Body of pancreas (tissue), 4 donors: ENCODE measurements around the gene OTOGL.

ENCODE experiments used
- POLR2A ChIP-seq, 3 donors: fragments of 450-650 bp; IDR thresholded peaks; one replicate each; pipeline ENCODE4 v1.6.1; 2016; ENCODE audit warnings: antibody characterized with exemption in 3 of 3, mild to moderate bottlenecking in 2 of 3
- TF ChIP-seq, protein P1 (sequence below), 7 experiments: fragments of 450-650 bp in 4 of 7; fragments of 200-600 bp in 3 of 7; sonication (generic) in 3 of 7; IDR thresholded peaks; one replicate each; pipeline ENCODE4 v1.5.1; 2016 to 2019; ENCODE audit warnings: antibody characterized with exemption in 7 of 7

DNA sequence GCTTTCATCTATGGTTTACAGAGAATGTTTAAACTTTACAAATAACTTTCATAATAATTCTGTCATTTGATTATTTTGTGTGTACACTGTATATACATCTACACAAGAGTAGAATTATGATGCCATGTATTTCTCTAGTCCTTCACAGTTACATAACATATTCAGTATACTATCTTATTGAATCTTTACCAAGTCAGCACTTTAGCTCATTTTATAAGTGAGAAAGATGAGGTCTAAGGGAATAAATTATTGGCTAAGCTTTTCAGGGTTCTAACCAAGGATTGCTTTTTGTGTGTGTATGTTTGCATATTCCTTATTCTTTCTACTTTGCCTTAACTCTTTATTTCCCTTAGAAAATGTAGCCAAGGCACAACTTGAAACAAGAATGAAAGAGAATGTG is 260.4 kb downstream of the OTOGL start:
- TF ChIP-seq, protein P1, sequence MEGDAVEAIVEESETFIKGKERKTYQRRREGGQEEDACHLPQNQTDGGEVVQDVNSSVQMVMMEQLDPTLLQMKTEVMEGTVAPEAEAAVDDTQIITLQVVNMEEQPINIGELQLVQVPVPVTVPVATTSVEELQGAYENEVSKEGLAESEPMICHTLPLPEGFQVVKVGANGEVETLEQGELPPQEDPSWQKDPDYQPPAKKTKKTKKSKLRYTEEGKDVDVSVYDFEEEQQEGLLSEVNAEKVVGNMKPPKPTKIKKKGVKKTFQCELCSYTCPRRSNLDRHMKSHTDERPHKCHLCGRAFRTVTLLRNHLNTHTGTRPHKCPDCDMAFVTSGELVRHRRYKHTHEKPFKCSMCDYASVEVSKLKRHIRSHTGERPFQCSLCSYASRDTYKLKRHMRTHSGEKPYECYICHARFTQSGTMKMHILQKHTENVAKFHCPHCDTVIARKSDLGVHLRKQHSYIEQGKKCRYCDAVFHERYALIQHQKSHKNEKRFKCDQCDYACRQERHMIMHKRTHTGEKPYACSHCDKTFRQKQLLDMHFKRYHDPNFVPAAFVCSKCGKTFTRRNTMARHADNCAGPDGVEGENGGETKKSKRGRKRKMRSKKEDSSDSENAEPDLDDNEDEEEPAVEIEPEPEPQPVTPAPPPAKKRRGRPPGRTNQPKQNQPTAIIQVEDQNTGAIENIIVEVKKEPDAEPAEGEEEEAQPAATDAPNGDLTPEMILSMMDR (IDR thresholded peaks at IDR 0.05) = no peak
- no peak for TF ChIP-seq POLR2A (IDR thresholded peaks at IDR 0.05)
